ENCODE data around the gene SMPX.

Gene SMPX

DNA sequence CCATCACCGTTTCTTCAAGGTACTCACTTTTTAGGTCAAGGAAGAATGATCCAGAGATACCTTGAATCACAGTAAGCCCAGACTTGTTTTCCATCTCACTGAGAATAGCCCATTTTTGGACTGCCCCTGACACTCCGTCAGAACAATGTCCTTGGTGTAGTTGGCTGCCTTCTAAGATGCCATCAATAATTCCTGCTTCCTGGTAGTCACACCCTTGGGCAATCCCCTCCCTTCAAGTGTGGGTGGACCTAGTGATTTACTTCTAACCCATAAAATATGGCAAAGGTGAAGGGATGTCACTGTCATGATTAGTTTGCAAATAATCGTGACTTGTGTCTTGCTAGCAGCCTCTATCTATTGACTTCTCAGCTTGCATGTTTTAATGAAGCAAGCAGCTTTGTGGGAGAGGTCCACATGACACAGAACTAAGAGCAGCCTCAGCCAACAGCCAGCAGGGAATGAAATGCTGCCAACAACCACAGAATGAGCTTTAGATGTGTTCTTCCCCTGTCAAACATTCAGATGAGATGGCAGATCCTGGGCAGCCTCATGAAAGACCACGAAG lies 79.8 kb downstream of the SMPX start:
- no peak overlapping the region for H3K4me3 ChIP-seq (ENCODE audit: low read depth, low read length)
- no peak for TF ChIP-seq CTCF (IDR thresholded peaks at IDR 0.05; ENCODE audit: control insufficient read depth, extremely low read depth, insufficient read depth)
- no peak for DNase-seq (ENCODE audit: low read depth)

DNA sequence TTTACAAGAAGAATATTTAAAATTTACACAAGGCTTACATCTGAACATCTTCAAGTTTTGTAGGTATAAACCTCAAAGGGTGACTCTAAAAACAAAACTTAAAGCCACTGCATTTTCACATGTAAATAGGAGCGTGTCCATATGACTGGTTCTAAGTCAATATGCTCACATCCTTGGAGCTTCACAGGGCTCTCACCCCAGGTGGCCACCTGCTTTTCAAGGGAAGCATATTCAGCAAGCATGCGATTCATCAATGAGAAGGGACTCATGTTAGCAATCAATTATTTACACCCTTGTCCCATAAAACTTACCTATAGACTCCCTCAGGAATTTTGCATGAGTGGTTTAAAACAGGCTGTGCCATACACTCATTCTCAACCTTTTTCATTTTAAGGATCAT lies 82.0 kb downstream of the SMPX start:
- no peak for DNase-seq (ENCODE audit: low read depth)
- no peak for TF ChIP-seq CTCF (IDR thresholded peaks at IDR 0.05; ENCODE audit: control insufficient read depth, extremely low read depth, insufficient read depth)
- H3K4me3 ChIP-seq (ENCODE audit: low read depth, low read length), result no peak overlapping the region

DNA sequence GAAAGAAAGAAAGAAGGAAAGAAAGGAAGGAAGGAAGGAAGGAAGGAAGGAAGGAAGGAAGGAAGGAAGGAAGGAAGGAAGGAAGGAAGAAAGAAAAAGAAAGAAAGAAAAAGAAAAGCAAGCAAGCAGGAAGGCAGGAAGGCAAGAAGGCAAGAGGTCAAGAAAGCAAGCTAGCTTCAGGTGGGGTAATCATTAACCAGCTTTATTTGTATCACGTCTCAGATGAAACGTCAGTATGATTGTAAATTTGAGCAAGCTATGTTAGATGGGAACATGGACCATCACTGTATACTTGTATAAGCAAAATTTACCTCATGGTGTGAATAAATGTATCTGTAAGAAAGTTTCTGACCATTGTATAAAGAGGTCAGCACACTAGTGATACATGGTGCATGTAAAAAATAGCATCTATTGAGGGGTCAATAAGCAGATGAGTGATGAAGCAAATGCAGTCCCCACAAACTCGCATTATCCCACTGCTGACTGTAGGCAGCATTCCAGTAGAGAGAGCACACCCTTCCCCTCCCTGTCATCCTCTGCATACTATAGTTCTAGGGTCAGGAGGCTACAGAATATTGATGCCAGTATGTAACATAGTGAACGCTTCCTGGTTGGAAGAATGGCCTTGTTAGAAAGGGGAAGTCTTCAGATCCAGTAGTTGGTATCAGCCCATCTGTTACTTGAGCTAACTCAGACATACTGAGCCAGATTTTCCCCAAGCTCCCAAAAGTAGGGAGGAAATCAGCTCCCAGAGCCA lies 83.3 kb downstream of the SMPX start:
- no peak for TF ChIP-seq CTCF (IDR thresholded peaks at IDR 0.05; ENCODE audit: control insufficient read depth, extremely low read depth, insufficient read depth)
- DNase-seq (ENCODE audit: low read depth), result no peak
- no peak overlapping the region for H3K4me3 ChIP-seq (ENCODE audit: low read depth, low read length)

- no peak for DNase-seq (ENCODE audit: low read depth)
- no peak for TF ChIP-seq CTCF (IDR thresholded peaks at IDR 0.05; ENCODE audit: control insufficient read depth, extremely low read depth, insufficient read depth)
- no peak overlapping the region for H3K4me3 ChIP-seq (ENCODE audit: low read depth, low read length)
Observed at GRCh38 chrX:21666679-21667078, 91.2 kb downstream of the SMPX start.

DNA sequence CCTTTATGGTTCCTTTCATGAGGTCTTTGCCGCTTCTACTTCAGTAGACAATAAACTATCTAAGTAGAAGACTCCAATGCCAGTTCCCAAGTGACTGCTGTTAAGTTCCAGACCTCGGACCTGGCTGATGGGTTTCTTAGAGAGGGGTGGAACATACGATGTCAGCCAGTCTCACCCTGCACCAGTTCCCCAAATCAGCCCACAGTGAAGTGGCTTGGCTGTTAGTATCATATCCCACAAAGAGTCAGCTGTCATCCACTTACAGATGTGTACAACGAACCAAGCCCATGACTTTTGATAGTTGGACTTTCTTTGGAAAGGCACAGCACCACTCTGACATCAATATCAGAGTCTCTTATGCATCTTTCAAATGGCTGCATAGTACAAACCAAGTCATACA lies 91.7 kb downstream of the SMPX start:
- no peak overlapping the region for H3K4me3 ChIP-seq (ENCODE audit: low read depth, low read length)
- TF ChIP-seq CTCF (IDR thresholded peaks at IDR 0.05; ENCODE audit: control insufficient read depth, extremely low read depth, insufficient read depth), result no peak
- no peak for DNase-seq (ENCODE audit: low read depth)

DNA sequence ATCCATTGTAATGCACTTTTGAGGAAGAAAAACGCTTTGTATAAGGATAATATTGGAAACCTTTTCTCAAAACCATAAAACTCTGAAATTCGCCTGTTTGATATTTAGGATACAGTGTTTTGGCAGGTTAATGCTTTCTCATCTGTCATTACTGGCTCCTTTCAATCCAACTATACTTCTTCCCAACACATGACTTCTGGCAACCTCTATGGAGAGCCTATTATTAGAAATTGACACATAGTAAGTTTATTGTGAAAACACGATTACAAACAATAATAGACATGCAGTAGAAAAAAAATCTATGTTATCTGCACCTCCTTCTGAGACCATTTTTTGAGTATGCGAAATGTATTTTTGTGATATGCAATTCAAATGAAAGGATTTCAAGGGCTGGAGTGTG lies 95.2 kb downstream of the SMPX start:
- H3K4me3 ChIP-seq (ENCODE audit: low read depth, low read length), result no peak overlapping the region
- TF ChIP-seq CTCF (IDR thresholded peaks at IDR 0.05; ENCODE audit: control insufficient read depth, extremely low read depth, insufficient read depth), result no peak
- no peak for DNase-seq (ENCODE audit: low read depth)

- no peak overlapping the region for H3K4me3 ChIP-seq (ENCODE audit: low read depth, low read length)
- TF ChIP-seq CTCF (IDR thresholded peaks at IDR 0.05; ENCODE audit: control insufficient read depth, extremely low read depth, insufficient read depth), result no peak
- no peak for DNase-seq (ENCODE audit: low read depth)
Observed at GRCh38 chrX:21661316-21661715, 96.6 kb downstream of the SMPX start.
